ENCODE data around the gene KIAA1671.
A peak's percentile ranks its signal among the peaks of the same experiment; 100 is the strongest.

KIAA1671 gene

DNA sequence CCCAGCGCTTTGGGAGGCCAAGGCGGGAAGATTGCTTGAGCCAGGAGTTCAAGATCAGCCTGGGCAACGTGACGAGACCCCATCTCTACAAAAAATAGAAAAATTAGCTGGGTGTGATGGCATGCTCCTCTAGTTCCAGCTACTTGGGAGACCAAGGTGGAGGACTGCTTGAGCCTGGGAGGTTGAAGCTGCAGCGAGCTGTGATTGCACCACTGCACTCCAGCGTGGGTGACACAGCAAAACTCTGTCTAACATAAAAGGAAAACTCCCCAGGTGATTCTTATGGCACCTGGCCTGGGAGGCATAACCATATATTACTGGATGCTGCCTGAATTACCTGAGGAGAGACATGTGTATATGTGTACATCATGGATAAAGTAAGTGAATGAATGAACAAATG lies 29.1 kb downstream of the KIAA1671 start:
- Mint-ChIP-seq H3K27ac (no peak overlapping the region), H3K4me1 (ENCODE audit: low read depth) (peaks cover 6% of the 10 kb centered on the region), H3K36me3 (ENCODE audit: low read depth) (no peaks in the 10 kb centered on the region), H3K4me3 (no peak overlapping the region), H3K9me3 (no peaks in the 10 kb centered on the region), H3K27me3 (peaks cover 9% of the 10 kb centered on the region)
- no peak for DNase-seq

DNA sequence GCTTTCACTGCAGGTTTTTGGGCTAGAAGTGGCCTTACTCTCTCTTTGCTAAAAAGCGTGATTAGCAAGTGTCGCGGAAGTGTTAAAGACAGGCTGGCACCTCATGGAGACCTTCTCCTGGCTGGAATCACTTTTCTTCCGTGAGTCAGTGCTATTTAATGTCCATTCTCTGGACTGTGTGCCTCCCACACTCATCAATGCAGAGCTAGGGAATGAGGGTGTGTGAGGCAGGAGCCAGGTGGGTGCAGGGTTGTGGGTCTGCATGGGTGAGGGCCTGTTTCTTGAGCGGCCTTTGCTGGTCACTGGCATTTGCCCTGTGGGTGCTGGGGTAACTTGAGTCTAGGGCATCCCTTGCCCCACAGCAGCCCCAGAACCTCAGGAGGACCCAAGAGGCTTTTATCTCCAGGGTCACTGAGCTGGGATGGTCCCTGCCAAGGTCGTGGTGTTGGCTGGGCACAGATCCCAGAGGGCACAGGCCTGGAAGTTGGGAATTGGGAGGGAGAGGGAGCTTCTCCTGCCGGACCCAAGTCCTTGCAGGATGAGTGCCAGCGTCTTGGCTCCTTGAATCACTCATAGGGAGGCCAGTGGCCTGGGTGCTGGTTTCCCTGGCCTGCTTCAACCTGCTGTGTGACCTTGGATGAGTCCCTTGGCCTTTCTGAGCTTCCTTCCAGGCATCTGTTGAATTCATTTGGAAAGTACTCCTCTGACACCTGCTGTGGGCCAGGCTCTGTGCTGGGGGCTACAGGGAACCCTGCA lies 30.0 kb downstream of the KIAA1671 start:
- Mint-ChIP-seq H3K27me3 (peaks cover 9% of the 10 kb centered on the region), H3K4me3 (no peak overlapping the region), H3K27ac (no peak overlapping the region), H3K9me3 (no peaks in the 10 kb centered on the region), H3K36me3 (ENCODE audit: low read depth) (no peaks in the 10 kb centered on the region), H3K4me1 (ENCODE audit: low read depth) (peaks cover 7% of the 10 kb centered on the region)
- DNase-seq: no peak

DNA sequence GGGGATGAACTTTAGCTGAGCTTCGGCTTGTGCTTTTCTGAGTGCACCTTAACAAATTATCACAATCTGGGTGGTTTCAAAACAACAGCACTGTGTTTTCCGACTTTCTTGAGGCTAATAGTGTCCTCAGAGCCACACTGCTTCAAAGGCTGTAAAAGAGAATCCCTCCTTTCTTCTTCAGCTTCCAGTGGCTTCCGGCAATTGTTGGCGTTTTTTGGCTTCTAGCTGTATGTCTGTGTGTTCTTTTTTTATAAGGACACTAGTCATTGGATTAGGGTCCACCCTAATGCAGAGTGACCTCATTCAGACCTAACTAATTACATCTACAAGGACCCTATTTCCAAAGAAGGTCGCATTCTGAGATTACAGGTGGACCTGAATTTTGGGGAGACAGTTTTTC lies 30.6 kb downstream of the KIAA1671 start:
- H3K27me3 Mint-ChIP-seq: peaks cover 10% of the 10 kb centered on the region
- H3K4me3 Mint-ChIP-seq: no peak overlapping the region
- H3K36me3 Mint-ChIP-seq (ENCODE audit: low read depth): no peaks in the 10 kb centered on the region
- no peak overlapping the region for H3K27ac Mint-ChIP-seq
- peaks cover 7% of the 10 kb centered on the region for H3K4me1 Mint-ChIP-seq (ENCODE audit: low read depth)
- no peak for DNase-seq
- H3K9me3 Mint-ChIP-seq: no peaks in the 10 kb centered on the region

DNA sequence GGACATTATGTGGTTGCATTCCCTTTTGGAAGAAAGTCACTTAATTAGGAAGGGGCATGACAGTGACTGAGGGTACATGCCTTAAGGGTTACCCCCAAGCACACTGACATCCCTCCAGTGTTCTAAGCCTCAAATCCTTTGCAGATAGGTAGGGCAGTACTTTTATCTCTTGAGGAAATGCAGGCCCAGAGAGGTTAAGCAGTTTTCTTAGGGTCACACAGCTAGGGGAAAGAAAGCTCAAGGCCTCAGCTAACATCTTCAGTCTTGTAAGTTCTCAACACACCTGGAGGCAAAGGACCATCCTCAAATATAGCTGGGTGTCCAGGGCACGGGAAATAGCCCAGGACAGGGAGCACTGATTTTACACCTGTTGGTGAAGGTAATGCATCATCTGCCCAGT lies 31.6 kb downstream of the KIAA1671 start:
- no peak overlapping the region for H3K27ac Mint-ChIP-seq
- H3K4me3 Mint-ChIP-seq: no peak overlapping the region
- no peaks in the 10 kb centered on the region for H3K36me3 Mint-ChIP-seq (ENCODE audit: low read depth)
- peaks cover 19% of the 10 kb centered on the region for H3K27me3 Mint-ChIP-seq
- no peaks in the 10 kb centered on the region for H3K9me3 Mint-ChIP-seq
- DNase-seq: no peak
- H3K4me1 Mint-ChIP-seq (ENCODE audit: low read depth): peaks cover 7% of the 10 kb centered on the region

DNA sequence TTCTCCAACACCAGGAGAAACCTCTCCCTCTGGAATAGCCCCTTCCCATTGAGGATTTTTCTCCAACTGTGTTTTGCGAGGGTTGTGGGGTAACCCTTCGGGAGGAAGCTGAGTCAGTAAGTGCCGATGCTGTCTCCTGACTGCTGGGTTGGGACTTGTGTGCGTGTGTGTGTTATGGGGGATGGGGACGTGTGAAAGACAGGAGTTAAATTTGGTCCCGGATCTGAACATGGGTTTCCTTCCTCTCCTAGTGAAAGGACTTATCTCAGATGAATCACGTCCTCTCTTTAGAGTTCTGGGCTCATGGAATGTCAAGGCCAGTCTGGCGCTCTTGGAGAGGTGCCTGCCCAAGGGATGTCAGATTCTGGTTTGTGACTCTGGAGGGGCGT lies 33.3 kb downstream of the KIAA1671 start:
- H3K4me3 Mint-ChIP-seq: no peak overlapping the region
- no peak for DNase-seq

DNA sequence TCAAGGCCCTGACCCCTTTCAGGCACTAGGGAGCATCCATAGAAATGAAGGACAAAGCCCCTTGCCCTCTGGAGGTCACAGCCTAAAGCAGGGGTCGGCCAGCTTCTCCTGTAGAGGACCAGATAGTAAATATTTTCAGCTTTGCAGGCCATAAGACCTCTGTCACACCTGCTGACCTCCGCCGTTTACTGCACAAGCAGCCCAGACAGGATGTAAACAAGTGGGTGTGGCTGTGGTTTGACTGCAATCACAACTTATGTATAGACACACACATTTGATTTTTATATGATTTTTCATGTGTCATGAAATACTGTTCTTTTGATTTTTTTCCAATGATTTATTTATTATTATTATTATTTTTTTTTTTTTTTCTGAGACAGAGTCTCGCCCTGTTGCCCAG lies 34.3 kb downstream of the KIAA1671 start:
- no peaks in the 10 kb centered on the region for H3K36me3 Mint-ChIP-seq (ENCODE audit: low read depth)
- H3K4me3 Mint-ChIP-seq: no peak overlapping the region
- peaks cover 7% of the 10 kb centered on the region for H3K4me1 Mint-ChIP-seq (ENCODE audit: low read depth)
- no peak for DNase-seq
- H3K27me3 Mint-ChIP-seq: peaks cover 30% of the 10 kb centered on the region
- no peaks in the 10 kb centered on the region for H3K9me3 Mint-ChIP-seq
- no peak overlapping the region for H3K27ac Mint-ChIP-seq

More for the DNA sequence above, 33.3 kb downstream of the KIAA1671 start:
- Mint-ChIP-seq H3K27ac (no peak overlapping the region), H3K36me3 (ENCODE audit: low read depth) (no peaks in the 10 kb centered on the region), H3K27me3 (peaks cover 27% of the 10 kb centered on the region), H3K9me3 (no peaks in the 10 kb centered on the region), H3K4me1 (ENCODE audit: low read depth) (peaks cover 7% of the 10 kb centered on the region)

DNA sequence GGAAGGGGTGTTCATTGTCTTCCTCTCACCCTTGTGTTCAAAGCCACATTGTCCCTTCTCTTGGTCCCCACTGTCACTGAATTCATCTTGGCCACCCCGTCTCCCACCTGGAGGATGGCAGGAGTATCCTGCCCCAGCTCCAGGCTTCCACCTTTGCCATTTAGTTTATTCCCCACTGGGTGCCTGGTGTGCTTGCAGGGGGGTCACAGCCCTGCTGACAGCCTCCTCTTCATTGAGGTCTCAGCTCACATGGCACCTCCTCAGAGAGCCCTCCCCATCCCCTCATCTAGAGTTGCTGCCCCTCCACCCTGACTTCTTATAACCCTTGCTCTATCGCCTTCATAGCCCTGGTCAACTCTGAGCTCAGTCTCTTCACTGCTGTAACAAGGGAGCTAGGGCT lies 36.6 kb downstream of the KIAA1671 start:
- H3K27me3 Mint-ChIP-seq: peaks cover 44% of the 10 kb centered on the region
- no peaks in the 10 kb centered on the region for H3K36me3 Mint-ChIP-seq (ENCODE audit: low read depth)
- no peak overlapping the region for H3K27ac Mint-ChIP-seq
- H3K4me3 Mint-ChIP-seq: no peak overlapping the region
- no peak for DNase-seq
- no peaks in the 10 kb centered on the region for H3K9me3 Mint-ChIP-seq
- H3K4me1 Mint-ChIP-seq (ENCODE audit: low read depth): peaks cover 17% of the 10 kb centered on the region

DNA sequence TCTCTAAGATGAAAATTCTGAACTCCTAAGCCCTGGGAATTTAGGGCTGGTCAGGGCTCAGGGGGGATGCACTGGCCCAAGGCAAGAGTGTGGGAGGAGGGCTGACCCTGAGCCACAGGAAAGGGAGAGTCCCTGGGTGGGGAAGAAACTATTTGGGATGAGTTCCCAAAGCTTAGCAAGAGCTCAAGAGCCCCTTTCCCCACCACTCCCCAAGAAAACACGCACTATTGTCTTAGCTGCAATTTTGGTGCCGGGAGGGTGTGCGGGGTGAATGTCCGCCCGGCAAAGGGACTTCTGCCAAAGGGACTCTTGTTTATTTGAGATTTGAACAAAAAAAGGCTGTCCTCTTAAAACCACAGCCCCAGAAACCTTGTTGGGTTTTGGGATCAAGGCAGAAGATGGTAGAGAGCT lies 37.0 kb downstream of the KIAA1671 start:
- Mint-ChIP-seq H3K36me3 (ENCODE audit: low read depth) (no peaks in the 10 kb centered on the region), H3K9me3 (no peaks in the 10 kb centered on the region), H3K4me1 (ENCODE audit: low read depth) (peaks cover 21% of the 10 kb centered on the region), H3K4me3 (no peak overlapping the region), H3K27ac (no peak overlapping the region), H3K27me3 (peaks cover 44% of the 10 kb centered on the region)
- DNase-seq: no peak

DNA sequence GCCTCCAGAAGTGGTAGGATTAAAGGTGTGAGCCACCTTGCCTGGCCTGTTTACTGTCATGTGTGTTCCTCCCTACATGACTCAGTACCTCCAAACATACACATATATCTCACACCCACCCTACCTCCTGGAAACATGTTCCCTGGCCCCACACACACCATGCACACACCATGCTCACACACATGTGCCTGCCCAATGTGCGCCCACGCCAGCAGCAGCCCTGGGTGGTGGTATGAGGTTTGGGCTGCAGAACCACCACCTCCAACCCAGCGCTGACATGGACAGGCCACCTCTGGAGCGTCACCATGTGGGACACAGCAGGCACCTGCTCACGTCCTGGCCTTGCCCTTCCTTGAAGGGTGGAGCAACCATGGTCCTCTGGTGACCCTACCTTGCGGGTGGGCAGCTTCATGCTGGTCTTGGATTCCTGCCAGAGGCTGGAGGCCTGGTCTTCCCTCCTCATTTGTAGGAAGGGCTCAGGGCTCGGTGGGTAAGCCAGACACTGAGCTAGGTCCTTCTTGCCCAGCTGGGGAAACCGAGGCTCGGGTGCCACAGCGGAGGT lies 37.9 kb downstream of the KIAA1671 start:
- Mint-ChIP-seq H3K9me3 (no peaks in the 10 kb centered on the region), H3K4me1 (ENCODE audit: low read depth) (peaks cover 24% of the 10 kb centered on the region), H3K27ac (no peak overlapping the region), H3K36me3 (ENCODE audit: low read depth) (no peaks in the 10 kb centered on the region), H3K27me3 (peaks cover 44% of the 10 kb centered on the region), H3K4me3 (no peak overlapping the region)
- DNase-seq: no peak

DNA sequence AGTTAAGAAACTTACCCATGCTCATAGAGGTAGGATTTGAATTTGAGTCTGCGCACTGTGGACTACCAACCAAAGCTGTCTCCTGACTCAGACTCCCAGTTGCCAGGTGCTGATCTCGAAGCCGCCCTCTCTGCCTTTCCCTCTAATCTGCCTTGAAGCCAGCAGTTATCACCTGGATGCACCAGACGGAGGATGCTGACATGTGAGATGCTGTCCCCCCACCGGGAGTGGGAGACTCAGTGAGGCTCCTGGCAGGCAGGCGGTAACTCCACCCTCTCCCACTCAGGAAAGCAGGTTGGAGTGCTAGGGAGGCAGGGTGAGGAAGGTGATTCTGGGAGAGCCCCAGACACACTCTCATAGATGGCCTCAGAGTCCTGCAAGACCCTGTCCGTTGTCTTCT lies 40.4 kb downstream of the KIAA1671 start:
- H3K36me3 Mint-ChIP-seq (ENCODE audit: low read depth): no peaks in the 10 kb centered on the region
- H3K27ac Mint-ChIP-seq: no peak overlapping the region
- H3K4me1 Mint-ChIP-seq (ENCODE audit: low read depth): peaks cover 17% of the 10 kb centered on the region
- DNase-seq: no peak
- H3K9me3 Mint-ChIP-seq: no peaks in the 10 kb centered on the region
- no peak overlapping the region for H3K4me3 Mint-ChIP-seq
- peaks cover 59% of the 10 kb centered on the region for H3K27me3 Mint-ChIP-seq

DNA sequence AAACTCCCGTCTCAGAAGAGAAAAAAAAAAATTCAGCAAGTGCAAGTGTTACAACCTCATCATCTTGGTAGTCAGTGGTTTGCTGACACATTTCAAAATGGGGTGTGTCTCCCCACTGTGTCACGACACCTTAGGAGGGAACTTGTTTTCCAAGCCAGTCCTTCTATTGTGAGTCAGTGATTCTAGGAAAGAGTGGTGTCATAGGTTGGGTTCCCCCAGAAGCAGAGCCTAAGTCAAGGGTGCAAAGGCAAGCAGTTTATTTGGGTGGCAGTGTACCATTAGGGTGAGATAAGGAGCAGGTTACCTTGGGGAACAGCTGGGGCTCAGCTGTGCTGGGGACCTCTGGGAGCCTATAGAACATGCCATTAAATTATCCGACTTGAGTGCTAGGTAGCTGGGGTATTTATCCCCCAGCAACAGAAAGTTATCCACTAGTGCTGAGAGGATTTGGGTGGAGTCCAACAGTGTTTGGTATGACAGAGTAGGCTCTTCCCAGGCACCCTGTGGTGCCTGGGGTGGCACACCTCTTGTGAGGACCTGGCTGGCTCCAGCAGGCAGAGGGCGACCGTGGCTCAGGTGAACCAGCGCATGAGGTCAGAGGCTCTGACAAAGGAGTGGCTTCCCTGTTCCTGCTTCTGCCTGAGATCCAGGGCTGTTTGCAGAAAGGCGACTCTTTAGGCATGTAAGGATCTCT lies 41.7 kb downstream of the KIAA1671 start:
- Mint-ChIP-seq H3K9me3 (no peaks in the 10 kb centered on the region), H3K36me3 (ENCODE audit: low read depth) (no peaks in the 10 kb centered on the region), H3K27me3 (peaks cover 48% of the 10 kb centered on the region), H3K27ac (peak overlapping the region; percentile 86), H3K4me3 (no peak overlapping the region), H3K4me1 (ENCODE audit: low read depth) (peaks cover 17% of the 10 kb centered on the region)
- peak; percentile 37 for DNase-seq

DNA sequence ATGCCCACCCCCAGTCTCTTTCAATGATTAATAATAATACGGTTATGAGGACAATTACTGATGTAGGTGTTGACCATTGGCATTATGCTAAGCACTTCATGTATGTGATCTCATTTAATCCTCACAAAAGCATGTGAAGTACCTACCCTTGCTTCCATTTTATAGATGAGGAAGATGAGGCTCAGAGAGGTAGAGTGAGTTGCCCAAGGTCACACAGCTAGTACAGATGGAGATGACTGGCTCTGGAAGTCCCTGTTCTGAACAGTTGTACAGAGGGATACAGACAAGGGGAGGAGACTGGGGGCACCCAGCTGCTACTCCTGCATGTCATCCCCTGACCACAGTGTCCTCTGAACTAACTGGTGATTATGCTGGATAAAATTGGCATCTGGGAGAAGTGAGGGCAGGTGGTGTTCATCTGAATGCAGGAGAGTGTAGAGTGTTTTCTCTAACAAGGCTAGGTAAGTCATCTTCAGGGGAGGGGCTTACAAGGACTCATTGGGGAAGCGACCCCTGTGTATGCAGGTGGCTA lies 43.2 kb downstream of the KIAA1671 start:
- no peaks in the 10 kb centered on the region for H3K36me3 Mint-ChIP-seq (ENCODE audit: low read depth)
- H3K27ac Mint-ChIP-seq: peak overlapping the region; percentile 41
- peaks cover 42% of the 10 kb centered on the region for H3K27me3 Mint-ChIP-seq
- peaks cover 17% of the 10 kb centered on the region for H3K4me1 Mint-ChIP-seq (ENCODE audit: low read depth)
- no peaks in the 10 kb centered on the region for H3K9me3 Mint-ChIP-seq
- H3K4me3 Mint-ChIP-seq: no peak overlapping the region
- no peak for DNase-seq

DNA sequence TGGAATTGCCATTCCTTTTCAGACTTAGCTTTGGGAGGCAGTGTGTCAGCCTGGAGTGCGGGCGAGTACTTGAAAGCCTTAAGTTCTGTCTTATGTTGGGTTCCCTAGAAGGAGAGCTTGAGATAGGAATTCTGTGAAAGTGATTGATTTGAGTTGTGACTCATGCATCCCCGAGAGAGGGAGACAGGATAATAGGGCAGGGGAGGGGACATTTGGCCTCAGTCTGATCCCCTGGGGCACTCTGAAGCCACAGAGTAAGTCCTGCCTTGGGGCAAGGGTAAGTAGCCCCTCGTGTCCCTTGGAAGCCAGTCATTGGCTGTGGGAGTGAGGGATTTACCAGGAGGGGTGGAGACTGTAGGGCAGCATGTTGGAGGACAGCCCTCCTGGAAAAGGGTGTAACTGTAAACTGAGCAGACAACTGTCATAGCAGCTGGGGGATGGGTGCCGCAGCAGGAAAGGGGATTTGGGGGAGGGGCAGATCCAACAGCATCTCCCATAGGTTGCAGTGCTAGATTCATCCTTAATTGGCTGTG lies 44.0 kb downstream of the KIAA1671 start:
- Mint-ChIP-seq H3K9me3 (no peaks in the 10 kb centered on the region), H3K4me1 (ENCODE audit: low read depth) (peaks cover 17% of the 10 kb centered on the region), H3K27ac (no peak overlapping the region), H3K36me3 (ENCODE audit: low read depth) (no peaks in the 10 kb centered on the region), H3K4me3 (no peak overlapping the region), H3K27me3 (peaks cover 39% of the 10 kb centered on the region)
- no peak for DNase-seq

DNA sequence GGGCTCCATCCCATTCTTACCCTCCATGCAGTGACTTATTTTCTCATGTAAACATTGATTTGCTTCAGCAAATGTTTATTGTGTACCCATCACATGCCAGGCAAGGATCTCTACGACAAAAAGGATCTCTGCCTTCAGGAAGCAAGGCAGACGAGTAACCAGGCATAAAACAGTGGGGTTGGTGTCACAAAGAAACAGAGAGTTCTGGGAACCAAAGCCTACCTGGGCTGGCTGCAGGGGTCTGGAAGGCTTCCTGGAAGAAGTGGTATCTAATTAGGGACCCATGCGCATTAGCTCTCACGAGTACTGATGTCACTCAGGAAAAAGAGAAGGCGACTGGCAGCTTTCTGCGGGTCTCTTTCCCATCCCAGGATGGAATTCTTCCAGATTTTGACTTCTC lies 44.5 kb downstream of the KIAA1671 start:
- Mint-ChIP-seq H3K4me3 (no peak overlapping the region), H3K36me3 (ENCODE audit: low read depth) (no peaks in the 10 kb centered on the region)

DNA sequence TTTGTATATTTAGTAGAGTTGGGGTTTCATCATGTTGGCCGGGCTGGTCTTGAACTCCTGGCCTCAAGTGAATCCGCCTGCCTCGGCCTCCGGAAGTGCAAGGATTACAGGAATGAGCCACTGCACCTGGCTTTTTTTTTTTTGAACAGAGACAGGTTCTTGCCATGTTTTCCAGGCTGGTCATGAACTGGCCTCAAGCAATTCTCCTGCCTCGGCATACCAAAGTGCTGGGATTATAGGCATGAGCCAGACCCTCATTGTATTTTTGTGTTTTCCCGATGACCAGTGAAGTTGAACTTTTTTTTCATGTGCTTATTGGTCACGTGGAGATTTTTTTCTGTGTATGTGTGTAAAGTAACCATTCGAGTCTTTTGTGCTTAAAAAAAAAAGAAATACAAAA lies 48.2 kb downstream of the KIAA1671 start:
- Mint-ChIP-seq H3K4me1 (ENCODE audit: low read depth) (peaks cover 5% of the 10 kb centered on the region), H3K27me3 (peaks cover 22% of the 10 kb centered on the region), H3K36me3 (ENCODE audit: low read depth) (no peaks in the 10 kb centered on the region), H3K27ac (no peak overlapping the region), H3K4me3 (no peak overlapping the region), H3K9me3 (no peaks in the 10 kb centered on the region)
- DNase-seq: no peak

More for the DNA sequence above, 44.5 kb downstream of the KIAA1671 start:
- Mint-ChIP-seq H3K27ac (no peak overlapping the region), H3K27me3 (peaks cover 36% of the 10 kb centered on the region), H3K9me3 (no peaks in the 10 kb centered on the region), H3K4me1 (ENCODE audit: low read depth) (peaks cover 18% of the 10 kb centered on the region)
- DNase-seq: no peak
